Stimulated activated CD4-positive, alpha-beta T cell treated with anti-CD3 and anti-CD28 coated beads, Interleukin-4, amount 100 ng/mL, for 4 hours (primary cell): ENCODE measurements around the gene SULT1A2.
"Not testable (repeated sequence)": the region's sequence is repeated elsewhere in the genome, so short reads cannot be mapped to it uniquely, and the experiment has no call there.

Source experiments
- DNase-seq, 2 experiments: peaks; one replicate each; pipeline ENCODE4 v3.0.0-alpha.2; 2020

SULT1A2 gene

GRCh38 chr16:28608867-28609596 is 12.2 kb upstream of the SULT1A2 start:
- not testable (repeated sequence) for DNase-seq

GRCh38 chr16:28608496-28608808 is 11.6 kb upstream of the SULT1A2 start:
- DNase-seq, result not testable (repeated sequence)

- not testable (repeated sequence) for DNase-seq
Measured at GRCh38 chr16:28607681-28608495, 11.0 kb upstream of the SULT1A2 start.

GRCh38 chr16:28607116-28607623 is 10.3 kb upstream of the SULT1A2 start:
- no peak for DNase-seq

DNA sequence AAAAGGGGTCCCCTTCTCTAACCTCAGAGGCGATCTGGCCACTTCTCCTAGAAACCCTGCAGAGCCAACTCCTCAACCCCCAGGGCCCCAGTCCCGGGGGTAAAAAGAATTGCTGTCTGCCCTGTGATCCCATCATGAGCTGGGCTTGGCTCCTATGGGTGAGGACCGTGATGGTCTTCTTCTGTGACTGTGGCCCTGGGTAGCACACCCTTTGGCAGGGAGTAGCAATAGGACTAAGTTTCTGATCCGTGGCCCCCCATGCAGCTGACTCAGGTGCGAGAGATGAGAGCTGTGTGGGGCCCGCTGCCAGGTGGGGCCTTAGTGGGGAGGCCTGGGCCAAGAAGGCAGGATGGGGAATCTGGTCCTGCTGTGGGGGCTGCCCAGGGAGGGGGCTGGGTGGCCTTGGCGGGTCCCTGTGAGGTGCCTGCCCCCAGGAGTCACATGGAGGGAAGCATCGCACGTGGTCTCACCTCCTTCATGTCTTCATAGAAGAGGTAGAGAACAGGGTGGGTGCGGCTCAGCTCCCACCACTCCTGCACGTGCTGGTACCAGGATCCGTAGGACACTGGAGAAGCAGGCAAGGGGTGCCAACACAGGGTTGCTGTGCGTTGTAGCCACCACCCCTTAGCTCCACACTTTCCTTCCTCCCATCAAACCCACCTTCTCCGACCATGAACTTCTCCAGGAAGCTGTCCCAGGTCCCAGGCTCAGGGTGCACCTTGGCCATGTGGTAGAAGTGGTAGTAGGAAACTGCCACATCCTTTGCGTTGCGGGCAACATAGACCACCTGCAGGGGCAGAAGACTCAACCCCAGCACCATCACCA is 9.7 kb upstream of the SULT1A2 start:
- no peak for DNase-seq

- DNase-seq, result no peak
Measured at GRCh38 chr16:28604186-28604565, 7.3 kb upstream of the SULT1A2 start.

- DNase-seq, result no peak
Measured at GRCh38 chr16:28603381-28604185, 6.7 kb upstream of the SULT1A2 start.

DNA sequence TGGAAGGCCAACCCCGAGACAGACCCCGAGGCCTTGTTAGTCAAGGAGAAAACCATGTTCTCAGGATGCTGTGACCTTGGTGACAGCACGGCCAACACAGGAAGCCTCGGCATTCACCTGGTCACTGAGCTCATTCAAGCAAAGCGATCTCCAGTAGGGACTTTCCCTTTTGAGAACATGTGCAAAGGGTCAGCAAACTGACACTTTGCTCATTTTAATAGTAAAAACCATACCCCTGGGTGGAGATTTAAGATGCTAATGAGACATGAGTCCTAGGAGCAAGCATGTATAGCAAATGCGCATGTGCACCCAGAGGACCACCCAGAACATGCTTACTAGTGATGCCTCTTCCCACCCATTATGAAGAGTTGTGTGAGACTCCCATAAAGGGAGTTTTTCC is 5.7 kb upstream of the SULT1A2 start:
- DNase-seq, result no peak

- not testable (repeated sequence) for DNase-seq
Measured at GRCh38 chr16:28602062-28602461, 5.2 kb upstream of the SULT1A2 start.

DNA sequence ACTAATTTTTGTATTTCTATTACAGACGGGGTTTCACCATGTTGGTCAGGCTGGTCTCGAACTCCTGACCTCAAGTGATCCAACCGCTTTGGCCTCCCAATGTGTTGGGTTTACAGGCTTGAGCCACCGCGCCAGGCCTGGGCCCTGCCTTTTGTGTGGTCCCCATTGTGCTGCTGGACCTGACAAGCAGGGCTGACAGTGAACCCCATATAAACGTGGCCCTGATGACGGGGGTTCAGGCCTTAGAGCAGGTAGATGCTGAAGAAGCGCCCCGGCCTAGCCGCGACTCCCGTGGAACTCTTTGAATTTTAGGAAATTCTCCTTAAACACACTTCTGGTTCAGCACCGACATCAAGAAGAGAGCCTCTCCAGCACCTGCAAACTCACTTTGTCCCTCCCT is 4.7 kb upstream of the SULT1A2 start:
- not testable (repeated sequence) for DNase-seq

DNA sequence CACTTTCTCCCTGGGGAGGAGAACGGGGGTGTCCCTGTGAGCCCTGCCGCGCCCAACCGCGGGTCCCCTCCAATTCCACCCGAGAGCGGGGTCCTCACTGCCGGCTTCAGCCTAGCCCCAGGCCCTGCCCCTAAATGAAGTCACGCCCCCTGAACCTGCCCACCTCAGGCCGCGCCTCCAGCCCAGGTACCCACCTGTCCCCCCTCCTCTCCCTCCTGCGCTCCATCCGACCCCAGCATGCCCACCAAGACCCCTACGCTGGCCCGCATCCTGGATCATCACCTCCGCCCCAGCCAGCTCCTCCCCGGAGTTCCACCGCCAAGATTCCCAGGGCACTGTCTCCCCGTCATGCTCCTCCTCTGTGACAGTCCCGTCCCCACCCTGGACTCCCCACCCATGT is 4.1 kb upstream of the SULT1A2 start:
- not testable (repeated sequence) for DNase-seq

DNA sequence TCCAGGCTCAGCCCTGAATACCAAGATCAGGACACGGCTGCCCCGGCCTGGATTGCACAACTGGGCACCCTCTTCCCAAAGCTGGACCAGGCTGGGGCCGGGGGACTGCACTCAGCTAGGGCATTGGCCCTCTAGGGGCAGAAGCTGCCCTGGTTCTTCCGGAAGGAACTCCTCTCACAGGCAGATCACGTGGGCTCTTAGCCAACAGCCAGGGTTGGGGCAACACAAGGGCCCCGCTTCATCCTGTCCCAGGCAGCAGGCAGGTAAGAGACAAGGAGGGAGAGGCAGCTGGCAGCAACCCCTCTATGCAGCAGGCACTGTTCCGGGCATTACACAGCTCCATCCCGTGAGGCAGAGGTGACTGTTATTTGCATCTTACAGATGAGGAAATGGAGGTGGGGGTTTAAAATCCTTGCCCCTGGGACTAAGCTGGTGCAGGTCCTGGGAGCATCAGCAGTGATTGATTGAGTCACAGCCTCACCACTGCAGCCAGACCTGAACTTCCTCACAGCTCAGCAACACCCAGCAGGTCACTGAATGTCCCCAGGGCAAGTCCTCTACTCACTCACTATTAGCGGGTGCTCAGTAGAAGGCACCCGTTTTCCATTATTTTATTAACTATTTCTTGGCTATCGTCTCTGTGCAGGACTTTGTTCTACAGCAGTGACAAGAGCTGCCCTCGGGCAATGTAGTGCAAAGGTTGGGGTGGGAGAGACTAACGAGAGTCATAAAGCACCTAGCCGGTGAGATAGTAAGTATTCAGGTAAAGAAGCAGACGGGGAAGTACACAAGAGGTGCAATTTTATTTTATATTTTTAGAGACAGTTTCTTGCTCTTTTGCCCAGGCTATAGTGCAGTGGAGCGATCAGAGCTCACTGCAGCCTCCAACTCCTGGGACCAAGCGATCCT is 2.8 kb upstream of the SULT1A2 start:
- DNase-seq, result not testable (repeated sequence)

GRCh38 chr16:28597692-28598261 is 927 bp upstream of the SULT1A2 start:
- no peak for DNase-seq

- no peak for DNase-seq
Measured at GRCh38 chr16:28596115-28596630, 677 bp downstream of the SULT1A2 start.

DNA sequence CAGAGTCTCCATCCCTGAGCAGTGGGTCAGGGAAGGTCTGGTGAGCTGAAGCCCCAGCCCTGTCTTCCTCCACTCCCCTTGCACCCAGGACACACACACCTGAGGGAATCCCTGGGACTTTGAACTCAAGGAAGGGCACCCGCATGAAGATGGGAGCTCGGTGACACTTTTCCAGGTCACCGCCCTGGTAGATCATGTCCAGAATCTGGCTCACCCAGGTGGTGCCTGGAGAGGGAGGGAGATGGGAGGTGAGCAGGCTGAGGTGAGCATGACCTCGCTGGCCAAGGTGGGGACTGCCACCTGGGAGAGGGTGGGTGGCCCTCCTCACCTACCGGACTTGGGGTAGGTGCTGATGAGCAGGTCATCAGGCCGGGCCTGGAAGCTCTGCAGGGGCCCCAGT is 1.4 kb downstream of the SULT1A2 start:
- not testable (repeated sequence) for DNase-seq

DNA sequence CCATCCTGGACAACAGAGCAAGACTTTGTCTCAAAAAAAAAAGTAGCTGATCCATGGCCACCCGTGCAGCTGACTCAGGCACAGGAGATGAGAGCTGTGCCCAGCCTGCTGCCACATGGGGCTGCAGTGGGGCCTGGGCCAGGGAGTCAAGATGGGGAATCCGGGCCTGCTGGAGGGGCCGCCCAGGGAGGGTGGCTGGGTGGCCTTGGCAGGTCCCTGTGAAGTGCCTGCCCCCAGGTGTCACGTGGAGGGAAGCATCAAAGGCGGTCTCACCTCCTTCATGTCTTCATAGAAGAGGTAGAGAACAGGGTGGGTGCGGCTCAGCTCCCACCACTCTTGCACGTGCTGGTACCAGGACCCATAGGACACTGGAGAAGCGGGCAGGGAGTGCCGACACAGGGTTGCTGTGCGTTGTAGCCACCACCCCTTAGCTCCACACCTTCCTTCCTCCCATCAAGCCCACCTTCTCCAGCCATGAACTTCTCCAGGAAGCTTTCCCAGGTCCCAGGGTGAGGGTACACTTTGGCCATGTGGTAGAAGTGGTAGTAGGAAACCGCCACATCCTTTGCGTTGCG is 3.8 kb downstream of the SULT1A2 start:
- DNase-seq, result no peak

- DNase-seq, result no peak
Measured at GRCh38 chr16:28592511-28592910, 4.3 kb downstream of the SULT1A2 start.

GRCh38 chr16:28591355-28591754 is 5.5 kb downstream of the SULT1A2 start:
- DNase-seq, result no peak

DNA sequence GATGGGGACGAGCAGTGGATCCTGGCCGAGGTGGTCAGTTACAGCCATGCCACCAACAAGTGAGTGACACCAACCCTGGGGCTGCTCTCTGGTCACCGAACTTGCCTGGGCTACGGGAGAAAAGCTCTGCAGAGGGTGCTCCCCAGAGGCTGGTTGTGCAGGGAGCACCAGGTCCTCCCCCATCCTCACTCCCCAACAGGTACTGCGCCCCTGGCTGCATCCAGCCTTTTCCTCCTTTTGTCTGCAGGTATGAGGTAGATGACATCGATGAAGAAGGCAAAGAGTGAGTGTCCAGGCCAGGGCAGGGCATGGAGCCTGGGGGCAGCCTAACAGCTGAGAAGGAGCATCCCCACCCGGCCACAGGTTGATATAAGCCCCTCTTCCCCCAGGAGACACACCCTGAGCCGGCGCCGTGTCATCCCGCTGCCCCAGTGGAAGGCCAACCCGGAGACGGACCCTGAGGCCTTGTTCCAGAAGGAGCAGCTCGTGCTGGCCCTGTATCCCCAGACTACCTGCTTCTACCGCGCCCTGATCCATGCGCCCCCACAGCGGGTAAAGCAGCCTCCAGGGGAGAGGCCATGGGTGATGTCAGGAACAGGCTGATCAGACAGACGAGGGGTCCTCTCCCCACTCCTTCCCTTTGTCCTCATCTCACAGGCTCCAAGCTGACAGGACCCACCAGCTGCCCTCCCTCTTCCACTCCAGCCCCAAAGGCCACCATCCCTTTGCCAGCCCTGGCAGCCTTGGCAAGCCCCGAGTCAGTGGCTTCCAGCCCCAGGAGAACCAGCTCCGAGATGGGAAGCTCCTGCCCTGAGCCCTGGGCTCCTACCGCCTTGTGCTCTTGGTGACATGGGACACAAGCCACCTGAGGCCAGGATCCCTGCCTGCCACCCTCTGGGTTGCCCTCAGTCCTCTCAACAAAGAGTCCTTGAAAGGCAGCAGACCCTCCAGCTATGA is 6.2 kb downstream of the SULT1A2 start:
- DNase-seq, result no peak
